ENCODE measurements around the gene TENT5C. TPM values are rescaled to one million over a fixed set of nuclear protein-coding genes. Genes with fewer than 3 reads are reported as not detected.

The TENT5C gene
- polyA plus RNA-seq, 3 donors from 2014 or later: 7.4 to 25.7 (median 25.3) TPM

GRCh38 chr1:117565745-117566455 lies 39.9 kb upstream of the TENT5C start:
- H3K4me3 Mint-ChIP-seq: no peak overlapping the region
- peaks cover 3 to 4% (median 4%) of the 10 kb centered on the region in 3 donors for H3K27me3 Mint-ChIP-seq (ENCODE audit: low read depth in 3 of 3)
- no peak overlapping the region for H3K27ac Mint-ChIP-seq
- no peaks in the 10 kb centered on the region for H3K36me3 Mint-ChIP-seq
- no peaks in the 10 kb centered on the region for H3K4me1 Mint-ChIP-seq
- no peak for DNase-seq
- no peaks in the 10 kb centered on the region for H3K9me3 Mint-ChIP-seq

- H3K27ac Mint-ChIP-seq: no peak overlapping the region
- peaks cover 3% of the 10 kb centered on the region in 2 donors for H3K4me1 Mint-ChIP-seq
- no peaks in the 10 kb centered on the region for H3K36me3 Mint-ChIP-seq
- no peaks in the 10 kb centered on the region for H3K9me3 Mint-ChIP-seq
- DNase-seq: no peak
- H3K4me3 Mint-ChIP-seq: no peak overlapping the region
- peaks cover 3 to 4% (median 4%) of the 10 kb centered on the region in 3 donors for H3K27me3 Mint-ChIP-seq (ENCODE audit: low read depth in 3 of 3)
Observed at GRCh38 chr1:117566556-117566955, 39.3 kb upstream of the TENT5C start.

GRCh38 chr1:117567435-117567834 lies 38.4 kb upstream of the TENT5C start:
- Mint-ChIP-seq H3K4me3 (no peak overlapping the region), H3K36me3 (no peaks in the 10 kb centered on the region), H3K27ac (no peak overlapping the region), H3K9me3 (no peaks in the 10 kb centered on the region), H3K27me3 (ENCODE audit: low read depth in 3 of 3) (peaks cover 4% of the 10 kb centered on the region in 3 donors), H3K4me1 (peaks cover 9 to 11% of the 10 kb centered on the region in 2 donors)
- DNase-seq: no peak

- H3K9me3 Mint-ChIP-seq: no peaks in the 10 kb centered on the region
- peaks cover 14 to 16% of the 10 kb centered on the region in 2 donors for H3K4me1 Mint-ChIP-seq
- DNase-seq: no peak
- H3K27me3 Mint-ChIP-seq (ENCODE audit: low read depth in 3 of 3): peaks cover 4% of the 10 kb centered on the region in 3 donors
- H3K27ac Mint-ChIP-seq: no peak overlapping the region
- H3K4me3 Mint-ChIP-seq: no peak overlapping the region
- peaks cover 0 to 4% (median 0%) of the 10 kb centered on the region in 3 donors for H3K36me3 Mint-ChIP-seq
Observed at GRCh38 chr1:117567976-117568375, 37.9 kb upstream of the TENT5C start.

GRCh38 chr1:117568999-117569398 lies 36.8 kb upstream of the TENT5C start:
- H3K4me3 Mint-ChIP-seq: no peak overlapping the region
- H3K36me3 Mint-ChIP-seq: peaks cover 0 to 4% (median 0%) of the 10 kb centered on the region in 3 donors
- peaks cover 3 to 5% (median 4%) of the 10 kb centered on the region in 3 donors for H3K27me3 Mint-ChIP-seq (ENCODE audit: low read depth in 3 of 3)
- H3K27ac Mint-ChIP-seq: no peak overlapping the region
- H3K9me3 Mint-ChIP-seq: no peaks in the 10 kb centered on the region
- H3K4me1 Mint-ChIP-seq: peaks cover 17 to 19% of the 10 kb centered on the region in 2 donors
- DNase-seq: no peak

- peaks cover 0 to 4% (median 0%) of the 10 kb centered on the region in 3 donors for H3K36me3 Mint-ChIP-seq
- DNase-seq: no peak
- H3K27ac Mint-ChIP-seq: peak overlapping the region in 1 of 6 donors; percentile 72
- H3K27me3 Mint-ChIP-seq (ENCODE audit: low read depth in 3 of 3): peaks cover 3 to 6% (median 3%) of the 10 kb centered on the region in 3 donors
- no peak overlapping the region for H3K4me3 Mint-ChIP-seq
- peaks cover 17 to 20% of the 10 kb centered on the region in 2 donors for H3K4me1 Mint-ChIP-seq
- H3K9me3 Mint-ChIP-seq: no peaks in the 10 kb centered on the region
Observed at GRCh38 chr1:117569856-117570255, 36.0 kb upstream of the TENT5C start.

GRCh38 chr1:117570988-117571409 lies 34.8 kb upstream of the TENT5C start:
- Mint-ChIP-seq H3K9me3 (no peaks in the 10 kb centered on the region), H3K4me1 (peaks cover 17 to 20% of the 10 kb centered on the region in 2 donors), H3K4me3 (no peak overlapping the region), H3K36me3 (peaks cover 0 to 4% (median 0%) of the 10 kb centered on the region in 3 donors), H3K27me3 (ENCODE audit: low read depth in 3 of 3) (peaks cover 1 to 6% (median 3%) of the 10 kb centered on the region in 3 donors), H3K27ac (no peak overlapping the region)
- DNase-seq: no peak

- no peaks in the 10 kb centered on the region for H3K9me3 Mint-ChIP-seq
- peaks cover 0 to 4% (median 0%) of the 10 kb centered on the region in 3 donors for H3K36me3 Mint-ChIP-seq
- peak overlapping the region in 4 of 6 donors; percentile 22 to 72 (median 37) for H3K27ac Mint-ChIP-seq
- no peak for DNase-seq
- peaks cover 1 to 6% (median 3%) of the 10 kb centered on the region in 3 donors for H3K27me3 Mint-ChIP-seq (ENCODE audit: low read depth in 3 of 3)
- H3K4me3 Mint-ChIP-seq: no peak overlapping the region
- peaks cover 17 to 20% of the 10 kb centered on the region in 2 donors for H3K4me1 Mint-ChIP-seq
Observed at GRCh38 chr1:117571496-117571895, 34.4 kb upstream of the TENT5C start.

- DNase-seq: peak; percentile 14 to 51 (median 25)
- Mint-ChIP-seq H3K4me1 (peaks cover 17 to 20% of the 10 kb centered on the region in 2 donors), H3K9me3 (no peaks in the 10 kb centered on the region), H3K4me3 (peak overlapping the region in 3 of 5 donors; percentile 48 to 74 (median 51)), H3K36me3 (peaks cover 0 to 4% (median 0%) of the 10 kb centered on the region in 3 donors), H3K27ac (peak overlapping the region in 3 of 6 donors; percentile 13 to 70 (median 63)), H3K27me3 (ENCODE audit: low read depth in 3 of 3) (peaks cover 1 to 4% (median 2%) of the 10 kb centered on the region in 3 donors)
Observed at GRCh38 chr1:117572546-117572945, 33.3 kb upstream of the TENT5C start.

- Mint-ChIP-seq H3K27ac (no peak overlapping the region), H3K4me3 (no peak overlapping the region)
Observed at GRCh38 chr1:117573386-117574023, 32.3 kb upstream of the TENT5C start.

GRCh38 chr1:117574161-117574835 lies 31.6 kb upstream of the TENT5C start:
- Mint-ChIP-seq H3K9me3 (no peaks in the 10 kb centered on the region), H3K27ac (peak overlapping the region in 2 of 6 donors; percentile 21 to 46)

More at GRCh38 chr1:117573386-117574023, 32.3 kb upstream of the TENT5C start:
- H3K27me3 Mint-ChIP-seq (ENCODE audit: low read depth in 3 of 3): peaks cover 1 to 4% (median 2%) of the 10 kb centered on the region in 3 donors
- no peak for DNase-seq
- H3K9me3 Mint-ChIP-seq: no peaks in the 10 kb centered on the region
- peaks cover 17 to 20% of the 10 kb centered on the region in 2 donors for H3K4me1 Mint-ChIP-seq
- H3K36me3 Mint-ChIP-seq: peaks cover 0 to 4% (median 0%) of the 10 kb centered on the region in 3 donors

GRCh38 chr1:117575586-117576225 lies 30.1 kb upstream of the TENT5C start:
- Mint-ChIP-seq H3K9me3 (no peaks in the 10 kb centered on the region), H3K4me1 (peaks cover 17 to 20% of the 10 kb centered on the region in 2 donors), H3K27me3 (ENCODE audit: low read depth in 3 of 3) (peaks cover 1 to 4% (median 2%) of the 10 kb centered on the region in 3 donors), H3K36me3 (peaks cover 0 to 4% (median 0%) of the 10 kb centered on the region in 3 donors), H3K4me3 (no peak overlapping the region), H3K27ac (peak overlapping the region in 1 of 6 donors; percentile 8)
- DNase-seq: no peak

More at GRCh38 chr1:117574161-117574835, 31.6 kb upstream of the TENT5C start:
- Mint-ChIP-seq H3K36me3 (peaks cover 0 to 4% (median 0%) of the 10 kb centered on the region in 3 donors), H3K4me3 (peak overlapping the region in 1 of 5 donors; percentile 20), H3K27me3 (ENCODE audit: low read depth in 3 of 3) (peaks cover 1 to 4% (median 3%) of the 10 kb centered on the region in 3 donors), H3K4me1 (peaks cover 17 to 20% of the 10 kb centered on the region in 2 donors)
- no peak for DNase-seq

GRCh38 chr1:117576236-117576635 lies 29.6 kb upstream of the TENT5C start:
- peaks cover 2 to 4% (median 2%) of the 10 kb centered on the region in 3 donors for H3K27me3 Mint-ChIP-seq (ENCODE audit: low read depth in 3 of 3)
- H3K36me3 Mint-ChIP-seq: peaks cover 0 to 4% (median 0%) of the 10 kb centered on the region in 3 donors
- DNase-seq: no peak
- no peaks in the 10 kb centered on the region for H3K9me3 Mint-ChIP-seq
- H3K4me1 Mint-ChIP-seq: peaks cover 17 to 20% of the 10 kb centered on the region in 2 donors
- peak overlapping the region in 2 of 6 donors; percentile 6 to 51 for H3K27ac Mint-ChIP-seq
- no peak overlapping the region for H3K4me3 Mint-ChIP-seq

Measured in immature natural killer cell (primary cell).